ENCODE data around the gene DAB2. TPM values are rescaled to one million over a fixed set of nuclear protein-coding genes. Genes with fewer than 3 reads are reported as not detected.

Gene DAB2
- total and polyA plus RNA-seq, 2 donors (not counting 1 experiment from before 2014, with no cell fraction given): 0.03 to 0.47 TPM

DNA sequence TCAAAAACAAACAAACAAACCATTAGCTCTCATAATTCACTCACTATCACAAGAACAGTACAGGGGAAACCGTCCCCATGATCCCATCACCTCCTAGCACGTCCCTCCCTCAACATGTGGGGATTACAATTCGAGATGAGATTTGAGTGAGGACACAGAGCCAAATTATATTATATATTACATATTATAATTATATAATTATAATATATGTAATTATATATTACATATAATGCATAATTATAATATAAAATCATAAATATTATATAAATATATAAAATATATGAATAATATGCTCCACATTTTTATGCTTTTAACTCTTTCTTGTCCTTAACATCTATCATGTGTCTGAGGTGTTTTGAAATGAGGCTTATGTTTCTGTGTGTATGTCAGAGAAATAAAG is 57.1 kb downstream of the DAB2 start:
- ChIA-PET CTCF (no interaction called here), POLR2A (no interaction called here)
- Histone ChIP-seq H3K4me1 (ENCODE audit: control insufficient read depth in 2 of 2, insufficient read depth in 2 of 2, low read length in 2 of 2) (no peaks in the 10 kb centered on the region), H3K36me3 (replicated peaks in 1 of 2; ENCODE audit: control extremely low read depth in 1 of 2, control insufficient read depth in 1 of 2, extremely low read depth in 1 of 2, insufficient read depth in 2 of 2, low read length in 1 of 2) (no peaks in the 10 kb centered on the region), H3K4me2 (replicated peaks; ENCODE audit: low read depth, low read length, poor library complexity, severe bottlenecking) (no peak overlapping the region), H2AFZ (ENCODE audit: insufficient read depth, low read depth, low read length, poor library complexity, severe bottlenecking) (no peak overlapping the region), H3K4me3 (ENCODE audit: control extremely low read depth in 1 of 5, extremely low read depth in 1 of 5, insufficient read depth in 1 of 5, low read depth in 2 of 5, low read length in 4 of 5) (no peak overlapping the region), H3K27ac (ENCODE audit: low read length in 2 of 2) (no peak overlapping the region), H3K27me3 (replicated peaks in 1 of 4; ENCODE audit: control extremely low read depth in 1 of 4, control insufficient read depth in 3 of 4, insufficient read depth in 4 of 4, low read length in 3 of 4) (no peaks in the 10 kb centered on the region), H3K9me3 (ENCODE audit: control extremely low read depth in 1 of 3, control insufficient read depth in 2 of 3, insufficient read depth in 1 of 3, low read length in 2 of 3) (no peaks in the 10 kb centered on the region), H4K20me1 (ENCODE audit: control insufficient read depth, insufficient read depth, low read length, poor library complexity, severe bottlenecking) (no peaks in the 10 kb centered on the region), H3K9ac (ENCODE audit: low read length) (no peak overlapping the region), H3K79me2 (ENCODE audit: control insufficient read depth, insufficient read depth, low read length) (no peaks in the 10 kb centered on the region)
- H3K9me3 Mint-ChIP-seq (ENCODE audit: insufficient read depth): no peaks in the 10 kb centered on the region
- H3K27me3 Mint-ChIP-seq: peaks cover 4% of the 10 kb centered on the region
- DNase-seq (no peak), ATAC-seq (ENCODE audit: low read depth) (no peak)
- H3K4me1 Mint-ChIP-seq: no peaks in the 10 kb centered on the region
- no CpG with 5 or more reads among the region's 3 CpGs for WGBS (ENCODE audit: insufficient coverage)
- no peak for TF ChIP-seq CTCF (IDR thresholded peaks at IDR 0.05)
- TF ChIP-seq EZH2 (IDR thresholded peaks at IDR 0.05; ENCODE audit: borderline replicate concordance, insufficient read depth, low read depth, low read length, poor library complexity, severe bottlenecking): no peak
- H3K4me3 Mint-ChIP-seq: no peak overlapping the region
- intact Hi-C loops (cut with micrococcal nuclease): no loop called here
- H3K27ac Mint-ChIP-seq: no peak overlapping the region

DNA sequence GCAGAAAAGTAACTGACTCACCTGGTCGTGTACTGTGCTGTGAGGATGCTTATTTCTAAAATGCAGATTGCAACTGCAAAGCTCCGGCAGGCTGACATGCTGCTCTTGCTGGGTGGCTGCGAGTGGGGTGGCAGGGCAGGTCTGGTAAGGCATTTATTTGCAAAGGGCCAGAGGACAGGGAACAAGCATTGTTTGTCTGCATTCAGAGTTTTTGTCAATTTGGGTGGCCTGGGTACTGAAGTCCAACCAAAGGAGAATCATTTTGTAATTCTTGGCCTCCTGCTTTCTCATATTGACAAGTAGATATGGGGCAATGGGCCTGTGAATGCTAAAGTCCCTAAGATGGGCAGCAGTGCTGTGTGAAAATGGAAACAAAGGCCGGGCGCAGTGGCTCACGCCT is 60.4 kb downstream of the DAB2 start, which contains the start of gene C9:
Gene C9, minus strand, starts transcription at position 129 of the 400 bp plus-strand sequence. Its CDS starts 31 bp downstream, at position 98.
- no peak within 1 kb of the TSS for H3K27ac Mint-ChIP-seq
- TF ChIP-seq CTCF (IDR thresholded peaks at IDR 0.05) (no peak), EZH2 (IDR thresholded peaks at IDR 0.05; ENCODE audit: borderline replicate concordance, insufficient read depth, low read depth, low read length, poor library complexity, severe bottlenecking) (no peak)
- H3K4me3 Mint-ChIP-seq: no peak within 1 kb of the TSS
- intact Hi-C loops (cut with micrococcal nuclease): no loop called here
- ChIA-PET POLR2A (no interaction called here), CTCF (no interaction called here)
- no peaks in the 10 kb centered on the region for H3K36me3 ChIP-seq (replicated peaks in 1 of 2; ENCODE audit: control extremely low read depth in 1 of 2, control insufficient read depth in 1 of 2, extremely low read depth in 1 of 2, insufficient read depth in 2 of 2, low read length in 1 of 2)
- H3K9me3 Mint-ChIP-seq (ENCODE audit: insufficient read depth): no peaks in the 10 kb centered on the region
- no peaks in the 10 kb centered on the region for H3K4me1 ChIP-seq (ENCODE audit: control insufficient read depth in 2 of 2, insufficient read depth in 2 of 2, low read length in 2 of 2)
- no peak for ATAC-seq (ENCODE audit: low read depth)
- no peak within 1 kb of the TSS for H3K4me3 ChIP-seq (ENCODE audit: control extremely low read depth in 1 of 5, extremely low read depth in 1 of 5, insufficient read depth in 1 of 5, low read depth in 2 of 5, low read length in 4 of 5)
- H3K4me2 ChIP-seq (replicated peaks; ENCODE audit: low read depth, low read length, poor library complexity, severe bottlenecking): no peak within 1 kb of the TSS
- H3K27ac ChIP-seq (ENCODE audit: low read length in 2 of 2): no peak within 1 kb of the TSS
- H4K20me1 ChIP-seq (ENCODE audit: control insufficient read depth, insufficient read depth, low read length, poor library complexity, severe bottlenecking): no peaks in the 10 kb centered on the region
- H2AFZ ChIP-seq (ENCODE audit: insufficient read depth, low read depth, low read length, poor library complexity, severe bottlenecking): no peak within 1 kb of the TSS
- no peak within 1 kb of the TSS for H3K9ac ChIP-seq (ENCODE audit: low read length)
- H3K9me3 ChIP-seq (ENCODE audit: control extremely low read depth in 1 of 3, control insufficient read depth in 2 of 3, insufficient read depth in 1 of 3, low read length in 2 of 3): no peaks in the 10 kb centered on the region
- no peaks in the 10 kb centered on the region for H3K79me2 ChIP-seq (ENCODE audit: control insufficient read depth, insufficient read depth, low read length)
- no peaks in the 10 kb centered on the region for H3K4me1 Mint-ChIP-seq
- no peak for DNase-seq
- whole genome bisulfite sequencing (ENCODE audit: insufficient coverage): 91% methylated on average over 3 of the region's 6 CpGs
- H3K27me3 Mint-ChIP-seq: peaks cover 4% of the 10 kb centered on the region
- H3K27me3 ChIP-seq (replicated peaks in 1 of 4; ENCODE audit: control extremely low read depth in 1 of 4, control insufficient read depth in 3 of 4, insufficient read depth in 4 of 4, low read length in 3 of 4): no peaks in the 10 kb centered on the region
